GM21515 (cell line): ENCODE results near the gene INTS3.
"Not testable (repeated sequence)": the region's sequence is repeated elsewhere in the genome, so short reads cannot be mapped to it uniquely, and the experiment has no call there.

Source experiments
- ATAC-seq: cut with Tn5 transposase; IDR thresholded peaks from one replicate; pipeline ENCODE4 v1.9.1; 2021; ENCODE audit not compliant: unreplicated experiment

The INTS3 gene

DNA sequence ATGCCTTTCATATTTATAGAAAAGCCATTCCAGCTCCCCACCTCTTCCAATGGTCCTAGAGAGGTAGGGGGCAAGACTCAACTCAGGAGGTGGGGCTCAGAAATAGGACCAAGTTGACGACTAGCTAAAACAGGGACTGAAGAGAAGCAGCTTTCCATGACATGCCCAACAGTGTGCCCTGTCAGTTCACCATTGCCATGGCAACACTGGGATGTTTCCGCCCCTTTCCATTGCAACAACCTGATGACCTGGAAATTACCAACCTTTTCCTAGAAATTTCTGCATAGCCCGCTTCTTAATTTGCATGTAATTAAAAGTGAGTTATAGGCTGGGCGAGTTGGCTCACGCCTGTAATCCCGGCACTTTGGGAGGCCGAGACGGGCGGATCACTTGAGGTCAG is 22.4 kb upstream of the INTS3 start:
- ATAC-seq, result no peak

DNA sequence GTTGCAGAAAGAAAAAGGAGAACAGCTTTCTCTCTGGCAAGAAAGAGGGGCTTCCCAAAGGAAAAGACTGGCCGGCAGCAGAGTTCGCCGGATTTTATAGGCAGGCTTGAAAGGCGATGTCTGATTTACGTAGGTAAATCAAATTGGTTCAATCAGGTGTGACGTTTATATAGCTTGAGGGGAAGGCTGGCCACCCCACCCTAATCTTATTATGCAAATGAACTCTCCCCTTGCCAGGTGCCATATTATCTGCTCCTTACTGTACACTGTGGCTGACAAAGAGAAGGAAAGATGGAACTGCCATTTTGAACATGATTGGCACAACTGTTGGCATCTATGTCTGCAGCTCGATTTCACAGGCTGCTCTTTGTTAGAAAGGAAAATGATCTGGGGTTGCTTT is 16.8 kb upstream of the INTS3 start:
- no peak for ATAC-seq

DNA sequence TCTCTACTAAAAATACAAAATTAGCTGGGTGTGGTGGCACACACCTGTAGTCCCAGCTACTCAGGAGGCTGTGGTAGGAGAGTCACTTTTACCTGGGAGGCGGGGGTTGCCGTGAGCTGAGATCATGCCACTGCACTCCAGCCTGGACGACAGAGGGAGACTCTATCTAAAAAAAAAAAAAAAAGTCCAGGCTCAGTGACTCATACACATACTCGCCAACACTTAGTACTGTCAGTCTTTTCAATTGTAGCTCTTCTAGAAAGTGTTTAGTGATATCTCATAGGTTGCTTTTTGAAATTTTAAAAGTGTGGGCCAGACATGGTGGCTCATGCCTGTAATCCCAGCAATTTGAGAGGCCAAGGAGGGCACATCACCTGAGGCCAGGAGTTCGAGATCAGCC is 11.6 kb upstream of the INTS3 start:
- ATAC-seq, result not testable (repeated sequence)

DNA sequence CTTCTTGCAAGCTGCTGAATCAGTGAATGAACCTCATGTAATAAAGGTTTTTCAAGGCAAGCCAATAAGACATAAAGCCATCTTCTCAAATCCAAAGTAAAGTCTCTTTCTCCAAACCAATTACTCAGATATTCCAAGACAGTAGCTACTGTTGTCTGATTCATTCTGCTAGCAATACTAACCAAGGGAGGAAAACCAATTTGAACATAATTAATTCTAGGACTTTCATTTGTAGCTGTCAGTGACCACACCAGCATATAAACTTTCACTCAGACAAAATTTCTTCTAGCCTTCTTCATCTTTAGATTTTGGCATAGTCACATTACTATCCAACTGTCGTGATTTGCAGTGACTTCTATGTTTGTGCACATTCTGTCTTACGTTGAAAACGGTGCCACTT is 10.5 kb upstream of the INTS3 start:
- ATAC-seq, result no peak

DNA sequence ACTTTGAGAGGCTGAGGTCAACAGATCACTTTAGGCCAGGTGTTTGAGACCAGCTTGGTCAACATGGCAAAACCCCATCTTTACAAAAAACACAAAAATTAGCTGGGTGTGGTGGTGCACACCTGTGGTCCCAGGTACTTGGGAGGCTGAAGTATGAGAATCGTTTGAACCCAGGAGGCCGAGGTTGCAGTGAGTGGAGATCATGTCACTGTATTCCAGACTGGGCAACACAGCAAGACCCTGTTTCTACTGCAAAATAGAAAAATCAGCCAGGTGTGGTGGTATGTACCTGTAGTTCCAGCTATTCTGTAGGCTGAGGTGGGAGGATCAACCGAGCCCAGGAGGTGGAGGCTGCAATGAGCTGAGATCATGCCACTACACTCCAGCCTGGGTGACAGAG is 4.2 kb upstream of the INTS3 start:
- ATAC-seq, result no peak

DNA sequence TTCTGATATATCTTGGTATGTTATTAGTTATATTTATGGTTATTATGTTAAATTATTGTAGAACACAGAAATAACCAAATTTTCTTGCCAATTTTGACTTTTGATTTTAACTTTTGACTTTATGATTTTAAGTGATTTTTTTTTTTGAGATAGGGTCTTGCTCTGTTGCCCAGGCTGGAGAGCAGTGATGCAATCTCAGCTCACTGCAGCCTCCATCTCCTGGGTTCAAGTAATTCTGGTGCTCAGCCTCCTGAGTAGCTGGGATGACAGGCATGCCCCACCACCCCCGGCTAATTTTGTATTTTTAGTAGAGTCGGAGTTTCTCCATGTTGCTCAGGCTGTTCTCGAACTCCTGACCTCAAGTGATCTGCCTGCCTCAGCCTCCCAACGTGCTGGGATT is 3.2 kb upstream of the INTS3 start:
- ATAC-seq, result not testable (repeated sequence)

DNA sequence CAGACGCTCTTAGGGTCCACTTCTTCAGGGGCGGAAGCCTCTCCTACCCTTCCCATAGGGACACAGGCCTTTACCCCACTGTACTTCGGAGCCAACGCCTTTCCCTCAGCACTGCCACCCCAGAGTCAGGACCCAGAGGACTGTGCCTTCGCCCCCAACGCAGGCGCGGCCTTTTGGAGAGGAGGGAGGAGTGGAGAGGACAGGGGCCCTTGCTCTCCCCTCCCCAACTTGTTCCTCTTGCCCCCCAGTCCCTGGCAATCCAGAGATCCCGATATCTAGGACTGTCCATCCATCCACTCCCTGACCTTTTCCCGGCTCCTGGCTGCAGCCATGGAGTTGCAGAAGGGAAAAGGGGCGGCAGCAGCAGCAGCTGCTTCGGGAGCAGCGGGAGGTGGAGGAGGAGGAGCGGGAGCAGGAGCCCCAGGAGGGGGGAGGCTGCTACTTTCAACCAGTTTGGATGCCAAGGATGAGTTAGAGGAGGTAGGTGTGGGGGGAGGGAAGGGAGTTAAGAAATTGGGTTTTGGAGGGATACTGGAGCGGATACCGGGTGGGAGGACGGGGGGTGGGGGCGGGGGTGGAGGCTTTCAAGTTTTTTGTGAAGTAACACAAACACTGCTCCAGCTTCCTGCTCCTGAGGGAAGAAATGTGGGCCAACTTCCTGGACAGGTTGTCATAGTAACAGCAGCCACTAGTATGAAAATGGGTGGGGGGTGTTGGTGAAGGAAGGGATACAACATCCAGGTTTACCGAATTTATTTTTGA is 636 bp downstream of the INTS3 start:
- ATAC-seq, result peak; percentile 14

DNA sequence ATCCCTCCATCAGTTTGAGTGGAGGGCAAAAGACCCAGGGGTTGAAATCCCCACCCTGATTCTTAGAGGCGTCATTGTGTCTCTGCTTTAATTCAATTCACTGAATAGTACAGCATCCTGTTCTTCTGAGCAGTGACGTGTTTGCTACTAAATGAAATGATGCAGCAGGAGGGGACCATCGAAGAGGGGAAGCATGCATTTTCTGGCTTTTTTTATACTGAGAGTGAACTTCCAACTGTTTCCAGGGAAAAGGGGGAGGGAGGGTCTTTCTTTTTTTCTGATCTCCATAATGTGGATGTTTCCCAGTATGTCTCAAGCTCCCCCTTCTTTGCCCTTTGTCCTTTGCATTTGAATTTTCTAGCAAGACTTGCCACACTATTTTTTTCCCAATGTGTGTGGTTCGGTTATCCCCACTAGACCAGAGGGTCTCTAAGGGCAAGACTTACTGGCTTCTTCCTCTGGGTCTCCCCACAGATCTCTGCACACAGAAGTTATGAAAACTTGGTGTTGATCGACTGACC is 2.7 kb downstream of the INTS3 start:
- no peak for ATAC-seq

DNA sequence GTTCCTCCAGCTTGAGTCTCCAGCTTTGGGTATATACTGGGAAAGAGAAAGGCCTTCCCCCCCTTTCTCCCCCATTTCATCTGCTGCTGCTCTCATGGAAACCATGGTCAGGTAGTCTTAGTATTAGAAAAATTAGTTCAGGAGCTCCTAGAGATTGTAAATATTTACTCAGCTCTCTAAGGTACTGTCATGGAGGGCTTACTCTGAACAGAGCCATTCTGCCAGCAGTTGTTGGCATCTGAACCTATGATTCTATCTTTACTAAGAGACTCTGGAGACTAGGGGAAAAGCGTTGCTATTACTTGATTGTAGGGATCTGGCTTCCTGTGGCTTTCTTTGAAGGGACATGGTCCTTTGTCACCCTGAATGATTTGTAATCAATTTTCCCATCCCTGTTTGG is 6.1 kb downstream of the INTS3 start:
- ATAC-seq, result no peak

DNA sequence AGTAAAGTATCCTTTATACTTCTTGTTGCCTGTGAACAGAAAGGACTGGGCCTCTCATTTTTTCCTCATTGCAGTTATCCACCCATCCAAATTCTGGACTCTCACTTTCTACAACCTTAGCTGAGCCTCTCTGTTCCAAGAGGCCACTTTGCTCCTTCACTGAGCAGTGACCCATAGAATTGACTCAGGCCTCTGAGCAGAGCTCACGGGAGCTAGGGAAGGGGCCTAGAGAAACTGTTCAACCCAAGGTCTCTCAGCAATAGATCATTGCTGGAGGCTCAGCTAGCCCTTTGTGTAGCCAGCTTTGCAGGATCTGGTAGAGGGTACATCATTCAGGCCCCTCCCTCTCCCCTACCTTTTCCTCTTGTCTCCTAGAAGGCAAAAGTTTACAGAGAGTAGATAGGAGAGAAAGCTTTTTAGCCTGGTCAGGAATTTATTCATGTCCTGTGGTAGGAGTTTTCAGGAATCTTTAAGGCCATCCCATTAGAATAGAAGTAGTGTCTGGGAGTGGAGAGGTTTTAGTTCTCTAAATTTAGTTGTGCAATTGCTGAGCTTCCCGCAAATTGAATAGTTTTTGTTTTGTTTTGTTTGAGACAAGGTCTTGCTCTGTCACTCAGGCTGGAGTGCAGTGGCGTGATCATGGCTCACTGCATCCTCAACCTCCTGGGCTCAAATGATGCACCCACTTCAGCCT is 6.7 kb downstream of the INTS3 start:
- no peak for ATAC-seq

DNA sequence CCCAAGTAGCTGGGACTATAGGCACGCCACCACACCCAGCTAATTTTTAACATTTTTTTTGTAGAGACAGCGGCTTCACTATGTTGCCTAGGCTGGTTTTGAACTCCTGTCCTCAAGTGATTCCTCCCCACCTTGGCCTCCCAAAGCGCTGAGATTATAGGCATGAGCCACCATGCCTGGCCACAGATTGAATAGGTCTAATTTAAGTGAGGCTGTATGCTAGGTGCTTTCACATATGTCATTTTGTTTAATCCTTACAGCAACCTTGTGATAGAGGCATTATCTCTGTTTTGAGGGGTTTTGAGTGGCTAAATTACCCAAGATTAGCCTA is 7.2 kb downstream of the INTS3 start:
- ATAC-seq, result no peak

DNA sequence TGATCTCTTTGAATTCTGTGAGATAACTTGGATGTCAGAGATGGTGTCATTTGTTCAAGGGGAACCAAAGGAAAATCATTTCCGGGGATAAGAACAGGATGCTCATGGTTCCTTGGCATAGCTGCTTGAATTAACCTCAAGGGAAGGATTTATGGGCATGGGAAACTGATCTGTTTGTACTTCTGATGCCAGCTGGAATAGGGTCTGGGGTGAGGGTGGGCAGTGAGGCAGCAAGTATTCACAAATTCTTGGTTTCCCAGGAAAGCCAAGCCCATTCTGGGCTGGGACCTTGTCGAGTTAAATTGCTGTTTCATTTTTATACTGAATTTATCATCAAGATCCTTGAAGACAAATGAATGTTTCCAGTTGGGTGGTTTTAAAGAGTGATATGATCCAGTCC is 14.1 kb downstream of the INTS3 start:
- no peak for ATAC-seq

DNA sequence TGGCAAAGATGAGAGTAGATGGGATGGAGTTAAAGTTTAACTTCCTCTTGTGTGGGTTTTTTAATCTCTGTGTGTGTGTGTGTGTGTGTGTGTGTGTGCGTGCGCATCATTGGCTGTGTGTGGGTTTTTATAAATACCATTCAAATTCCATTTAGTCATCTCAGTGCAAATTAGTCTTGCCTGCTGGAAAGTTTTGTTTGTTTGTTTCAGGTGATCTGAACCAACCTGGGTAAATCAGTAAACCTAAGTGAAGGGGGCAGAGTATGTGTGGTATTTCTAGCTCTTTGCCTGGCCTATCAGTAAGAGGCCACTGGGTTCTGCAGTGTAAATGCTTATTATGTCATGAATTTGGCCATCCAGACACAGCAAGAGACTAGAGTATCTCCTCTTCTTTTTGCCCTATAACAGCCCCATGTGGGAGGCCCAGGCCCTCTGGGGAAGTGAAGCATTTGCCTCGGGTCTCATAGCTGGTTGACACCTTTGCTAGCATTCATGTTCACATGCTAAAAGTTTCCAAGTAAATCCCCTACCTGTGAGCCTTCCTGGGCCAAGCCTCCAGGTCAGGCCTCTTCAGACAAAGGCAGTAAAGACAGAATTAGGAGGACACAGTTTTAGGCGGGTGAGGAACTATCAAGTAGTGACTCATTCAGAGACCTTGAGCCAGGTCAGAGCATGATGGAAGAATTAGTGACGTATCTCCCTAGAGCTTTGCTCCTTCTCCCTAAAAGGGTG is 14.7 kb downstream of the INTS3 start:
- peak; percentile 48 for ATAC-seq

DNA sequence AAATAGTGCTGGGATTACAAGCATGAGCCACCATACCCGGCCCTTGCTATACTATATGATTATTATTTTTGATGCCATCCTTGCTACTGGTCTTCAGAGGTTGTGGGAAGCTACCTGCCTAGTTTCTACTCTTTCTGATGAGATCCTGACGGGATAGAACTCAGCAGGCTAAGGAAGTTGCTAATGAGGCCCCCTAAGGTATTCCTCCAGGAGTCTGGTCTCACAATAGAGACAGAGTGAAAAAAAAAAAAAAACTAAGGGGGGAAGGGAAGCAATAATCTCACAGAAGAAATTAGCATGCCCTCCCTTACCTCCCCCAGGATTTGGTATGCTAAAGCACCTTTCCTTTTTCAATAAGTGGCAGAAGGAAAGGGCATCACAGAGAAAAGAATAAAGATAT is 17.6 kb downstream of the INTS3 start:
- no peak for ATAC-seq

DNA sequence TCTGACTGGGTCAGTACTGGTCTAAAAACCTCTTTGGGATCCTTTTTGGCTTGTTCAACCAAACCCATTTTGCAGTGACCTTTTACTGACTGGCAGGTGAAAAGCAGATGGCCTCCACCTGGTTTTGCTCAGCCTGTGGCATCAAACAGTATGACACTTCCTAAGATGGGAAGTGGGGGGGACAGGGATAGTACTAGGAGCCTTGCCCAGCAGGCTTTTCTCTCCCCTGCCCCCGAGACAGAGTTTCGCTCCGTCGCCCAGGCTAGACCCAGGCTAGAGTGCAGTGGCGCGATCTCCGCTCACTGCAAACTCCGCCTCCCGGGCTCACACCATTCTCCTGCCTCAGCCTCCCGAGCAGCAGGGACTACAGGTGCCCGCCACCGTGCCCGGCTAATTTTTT is 18.3 kb downstream of the INTS3 start:
- ATAC-seq, result no peak

DNA sequence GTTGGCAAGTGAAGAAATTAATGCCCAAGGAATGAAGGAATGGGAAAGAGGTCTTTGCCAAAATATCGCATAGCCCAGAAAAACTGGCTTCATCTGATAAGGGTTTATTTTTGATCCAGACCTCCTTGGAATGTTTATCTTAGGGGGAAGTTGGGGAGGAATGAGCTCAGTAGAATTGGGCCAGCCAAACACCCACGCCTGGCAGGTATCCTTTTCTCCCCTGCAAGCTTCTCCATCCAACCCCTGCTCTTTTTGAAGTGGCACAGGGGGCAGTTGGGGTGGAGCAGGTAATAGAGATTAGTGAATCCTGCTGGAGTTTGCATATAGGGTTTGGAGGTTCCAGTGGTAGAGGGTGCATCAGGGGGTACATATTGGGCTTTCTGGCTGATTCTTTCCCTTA is 21.1 kb downstream of the INTS3 start:
- no peak for ATAC-seq

DNA sequence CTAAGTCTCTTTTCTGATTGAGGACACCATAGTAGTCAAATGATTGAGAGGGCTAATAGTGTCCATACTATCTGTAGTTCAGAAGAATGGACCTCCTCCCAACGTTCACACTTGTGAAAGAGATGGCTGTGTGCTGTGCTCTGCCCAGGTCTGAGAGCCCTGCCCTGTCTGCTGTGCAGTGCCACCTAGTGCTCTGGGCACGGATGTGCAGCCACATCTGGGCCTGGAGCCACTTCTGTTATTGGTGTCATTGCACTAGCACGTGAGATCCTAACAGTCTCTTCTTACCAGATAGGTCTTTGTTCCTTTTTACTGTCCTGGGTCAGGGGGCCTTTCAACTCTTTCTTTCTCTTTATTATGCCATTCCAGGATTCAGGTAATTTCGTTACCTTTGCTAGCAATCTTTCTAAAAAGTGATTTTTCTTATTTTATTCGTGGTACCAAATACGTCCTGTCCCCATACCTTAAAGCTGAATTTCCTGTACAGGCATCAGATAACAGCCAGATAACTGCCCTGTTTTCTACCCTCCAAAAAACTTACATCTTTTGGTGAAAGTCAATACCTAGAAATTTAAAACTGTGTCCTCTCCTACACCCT is 21.7 kb downstream of the INTS3 start:
- ATAC-seq, result peak; percentile 57

DNA sequence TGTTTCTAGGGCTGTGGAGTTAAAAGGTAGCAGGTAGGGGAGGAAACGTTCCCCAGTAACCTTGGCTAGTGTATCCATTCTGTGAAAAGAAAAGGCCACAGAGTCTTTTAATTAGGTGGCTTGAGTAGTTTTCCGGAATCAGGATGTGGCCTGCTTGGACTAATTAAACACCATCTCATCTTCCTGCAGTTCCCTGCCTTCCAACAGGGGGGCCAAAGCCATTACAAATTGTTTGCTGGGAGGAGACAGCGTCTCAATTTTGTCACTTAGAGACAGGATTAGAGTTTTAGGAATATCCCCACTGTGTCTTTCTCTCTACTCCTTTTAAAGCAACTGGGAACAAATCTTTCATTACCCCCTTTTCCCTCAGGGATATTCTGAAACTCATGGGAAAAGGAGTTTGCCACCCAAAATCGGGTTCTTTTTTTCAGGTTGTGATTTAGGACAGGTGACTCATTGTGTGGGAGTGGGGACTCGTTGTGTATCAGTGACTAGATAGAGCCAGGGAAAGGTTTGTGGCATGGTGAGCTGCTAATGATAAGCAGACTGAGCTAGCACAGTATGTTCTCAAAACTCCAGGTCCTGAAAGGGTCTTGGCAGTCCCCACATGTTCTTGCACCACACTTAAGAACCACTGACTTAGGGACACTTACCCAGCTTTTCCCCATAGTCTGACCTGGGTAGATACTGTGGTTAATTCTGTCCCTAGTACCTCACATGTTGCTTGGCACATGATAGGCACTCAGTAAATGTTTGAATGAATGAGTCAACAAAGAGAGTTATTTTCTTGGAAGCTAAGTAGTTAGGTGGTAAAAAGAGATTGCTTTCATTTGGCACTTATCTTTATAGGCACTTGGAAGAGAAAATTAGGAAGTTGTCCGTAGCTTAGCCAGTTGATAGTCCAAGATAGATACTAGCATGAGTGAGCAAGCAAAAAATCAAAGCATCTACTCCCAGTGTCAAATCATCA is 22.5 kb downstream of the INTS3 start:
- no peak for ATAC-seq

DNA sequence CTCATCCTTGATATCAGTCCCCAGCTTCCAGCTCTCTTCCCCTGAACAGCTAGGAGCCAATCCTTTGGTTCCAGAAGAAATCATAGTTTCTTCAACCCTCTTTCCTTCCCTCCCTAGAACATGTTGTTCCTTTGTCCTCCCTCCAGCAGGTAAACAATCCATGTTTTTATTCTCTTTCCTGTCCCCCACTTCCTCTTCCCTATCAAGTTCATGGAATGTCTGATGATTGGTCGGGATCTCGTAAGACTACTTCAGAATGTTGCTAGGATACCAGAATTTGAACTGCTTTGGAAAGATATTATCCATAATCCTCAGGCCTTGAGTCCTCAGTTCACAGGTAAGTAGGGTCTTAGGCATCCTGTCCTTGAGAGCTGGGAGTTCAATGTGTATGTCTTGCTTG is 24.2 kb downstream of the INTS3 start:
- ATAC-seq, result no peak

DNA sequence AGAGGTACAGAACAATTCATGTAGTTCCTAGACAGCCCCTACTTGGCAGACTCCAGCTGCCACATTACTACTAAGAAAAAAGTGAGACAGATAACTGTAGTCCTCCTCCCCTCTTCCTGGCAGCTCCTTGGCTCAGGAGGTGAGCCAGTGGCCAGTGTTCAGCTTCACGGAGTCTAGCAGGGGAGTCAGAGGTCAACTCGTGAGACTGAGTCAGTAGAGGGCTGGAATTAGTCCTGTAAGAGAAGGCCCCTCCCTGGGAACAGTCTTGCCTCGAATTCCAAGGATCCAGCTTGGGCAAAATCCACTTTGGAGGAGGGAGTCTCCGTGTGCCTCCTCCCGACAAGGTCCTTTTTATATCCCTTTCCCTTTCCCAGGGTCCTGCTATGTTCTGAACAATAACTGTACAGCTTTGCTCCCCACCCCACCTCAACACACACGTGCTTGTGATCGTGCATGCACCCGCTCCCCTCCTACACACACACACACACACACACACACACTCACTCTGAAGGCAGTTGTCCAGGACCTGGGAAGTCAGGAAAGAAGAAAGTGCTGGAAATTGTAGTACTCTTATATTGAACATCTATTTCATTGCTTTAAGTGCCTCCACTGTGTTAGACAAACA is 24.8 kb downstream of the INTS3 start:
- ATAC-seq, result no peak
